Stimulated activated CD8-positive, alpha-beta memory T cell treated with anti-CD3 and anti-CD28 coated beads, Interleukin-4, amount 100 ng/mL, for 1 hour (primary cell): ENCODE measurements around the gene UBE4B.
"Not testable (repeated sequence)": the region's sequence is repeated elsewhere in the genome, so short reads cannot be mapped to it uniquely, and the experiment has no call there.

Experiments used
- DNase-seq, 2 donors: peaks; one replicate each; pipeline ENCODE4 v3.0.0-alpha.2; 2020; ENCODE audit warnings: low read depth in 2 of 2, low spot score in 1 of 2

Gene UBE4B

DNA sequence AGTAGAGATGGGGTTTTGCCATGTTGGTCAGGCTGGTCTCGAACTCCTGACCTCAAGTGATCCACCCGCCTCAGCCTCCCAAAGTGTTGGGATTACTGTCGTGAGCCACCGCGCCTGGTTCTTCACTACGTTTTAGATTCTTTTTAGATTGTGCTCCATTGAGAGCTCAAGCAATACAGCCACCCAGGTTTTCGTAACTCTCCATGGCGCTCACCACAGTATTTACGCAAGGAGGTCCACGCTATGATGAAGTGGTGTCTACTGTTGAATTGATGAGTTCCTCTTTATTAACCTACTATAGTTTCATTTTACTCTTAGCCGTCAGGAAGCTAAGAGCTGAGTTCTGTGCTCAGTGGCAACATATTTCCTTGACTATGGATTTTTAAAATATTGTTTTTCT lies 175.8 kb downstream of the UBE4B start:
- DNase-seq = no peak

DNA sequence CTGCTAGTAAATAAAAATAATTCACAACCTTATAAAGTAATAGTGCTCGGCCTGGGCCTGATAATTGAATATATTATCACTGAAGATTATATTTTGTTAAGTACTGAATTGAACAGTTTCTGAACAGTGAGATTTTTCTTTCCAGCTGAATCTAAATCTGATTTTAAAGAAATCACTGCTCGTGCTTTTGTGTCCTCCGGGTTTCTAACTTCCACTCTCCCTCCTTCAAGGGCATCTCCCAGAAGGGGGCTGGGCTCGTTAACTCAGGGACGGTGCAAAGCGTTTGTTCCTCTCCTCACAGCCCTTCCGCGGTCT lies 176.8 kb downstream of the UBE4B start:
- no peak for DNase-seq

DNA sequence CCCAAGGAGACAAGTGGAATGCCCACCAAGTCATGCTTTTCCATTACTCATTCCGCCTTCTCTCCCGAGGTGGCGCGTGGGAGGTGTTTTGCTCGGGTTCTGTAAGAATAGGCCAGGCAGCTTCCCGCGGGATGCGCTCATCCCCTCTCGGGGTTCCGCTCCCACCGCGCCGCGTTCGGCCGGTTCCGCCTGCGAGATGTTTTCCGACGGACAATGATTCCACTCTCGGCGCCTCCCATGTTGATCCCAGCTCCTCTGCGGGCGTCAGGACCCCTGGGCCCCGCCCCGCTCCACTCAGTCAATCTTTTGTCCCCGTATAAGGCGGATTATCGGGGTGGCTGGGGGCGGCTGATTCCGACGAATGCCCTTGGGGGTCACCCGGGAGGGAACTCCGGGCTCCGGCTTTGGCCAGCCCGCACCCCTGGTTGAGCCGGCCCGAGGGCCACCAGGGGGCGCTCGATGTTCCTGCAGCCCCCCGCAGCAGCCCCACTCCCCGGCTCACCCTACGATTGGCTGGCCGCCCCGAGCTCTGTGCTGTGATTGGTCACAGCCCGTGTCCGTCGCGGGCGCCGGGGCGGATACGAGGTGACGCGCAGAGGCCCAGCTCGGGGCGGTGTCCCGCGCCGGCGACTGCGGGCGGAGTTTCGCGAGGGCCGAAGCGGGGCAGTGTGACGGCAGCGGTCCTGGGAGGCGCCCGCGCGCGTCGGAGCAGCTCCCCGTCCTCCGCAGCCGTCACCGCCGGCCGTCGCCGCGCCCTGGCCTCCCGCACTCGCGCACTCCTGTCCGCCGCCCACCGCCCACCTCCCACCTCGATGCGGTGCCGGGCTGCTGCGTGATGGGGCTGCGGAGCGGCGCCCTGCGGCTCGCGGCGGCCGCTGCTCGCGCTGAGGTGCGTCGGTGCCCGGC lies 177.4 kb downstream of the UBE4B start, which contains the start of gene KIF1B:
Gene KIF1B, plus strand, starts transcription at position 666 of the 906 bp plus-strand sequence. CDS start 21,759 bp downstream, outside the sequence.
- peak; percentile 91 to 97 for DNase-seq

DNA sequence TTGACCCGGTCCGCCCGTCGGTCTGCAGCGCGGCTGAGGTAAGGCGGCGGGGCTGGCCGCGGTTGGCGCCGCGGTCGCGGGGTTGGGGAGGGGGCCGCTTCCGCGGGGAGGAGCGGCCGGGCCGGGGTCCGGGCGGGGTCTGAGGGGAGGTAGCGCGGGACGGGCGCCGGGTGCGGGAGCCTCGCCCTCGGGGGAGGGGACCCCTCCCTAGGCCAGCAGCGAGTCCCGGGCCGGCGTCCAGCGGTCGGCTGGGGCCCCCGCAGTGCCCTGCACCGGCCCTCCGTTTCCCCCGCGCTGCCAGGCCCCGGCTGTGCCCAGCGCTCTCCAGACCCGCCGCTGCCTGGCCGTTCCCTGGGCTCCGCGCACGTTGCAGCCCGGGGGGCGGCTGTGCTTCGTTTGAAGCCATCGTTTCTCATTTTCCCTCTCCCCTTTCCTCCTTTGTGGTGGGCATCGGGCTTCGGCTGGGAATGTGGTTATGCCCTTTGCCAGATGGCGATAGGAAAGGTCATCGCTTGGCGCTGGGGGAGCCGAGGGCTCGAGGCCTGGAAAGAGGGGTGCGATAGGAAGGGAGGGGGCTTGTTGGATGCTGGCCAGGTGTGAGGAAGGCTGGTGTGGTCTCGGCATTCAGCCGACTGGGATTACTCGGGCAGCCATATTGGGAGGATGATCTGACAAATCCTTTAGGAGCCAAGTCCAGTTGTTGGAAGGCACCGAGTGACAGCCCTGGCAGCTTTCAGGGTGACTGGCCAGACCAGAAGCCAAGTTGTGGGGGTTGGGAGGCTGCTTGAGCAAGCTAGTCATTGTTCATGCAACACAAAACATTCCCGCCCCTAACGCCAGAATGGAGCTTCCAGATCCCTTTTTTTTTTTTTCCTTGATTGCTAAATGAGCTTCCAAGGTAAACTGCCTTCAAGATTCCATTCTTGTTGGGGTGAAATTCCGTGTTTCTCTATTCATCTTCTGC lies 178.4 kb downstream of the UBE4B start:
- no peak for DNase-seq

DNA sequence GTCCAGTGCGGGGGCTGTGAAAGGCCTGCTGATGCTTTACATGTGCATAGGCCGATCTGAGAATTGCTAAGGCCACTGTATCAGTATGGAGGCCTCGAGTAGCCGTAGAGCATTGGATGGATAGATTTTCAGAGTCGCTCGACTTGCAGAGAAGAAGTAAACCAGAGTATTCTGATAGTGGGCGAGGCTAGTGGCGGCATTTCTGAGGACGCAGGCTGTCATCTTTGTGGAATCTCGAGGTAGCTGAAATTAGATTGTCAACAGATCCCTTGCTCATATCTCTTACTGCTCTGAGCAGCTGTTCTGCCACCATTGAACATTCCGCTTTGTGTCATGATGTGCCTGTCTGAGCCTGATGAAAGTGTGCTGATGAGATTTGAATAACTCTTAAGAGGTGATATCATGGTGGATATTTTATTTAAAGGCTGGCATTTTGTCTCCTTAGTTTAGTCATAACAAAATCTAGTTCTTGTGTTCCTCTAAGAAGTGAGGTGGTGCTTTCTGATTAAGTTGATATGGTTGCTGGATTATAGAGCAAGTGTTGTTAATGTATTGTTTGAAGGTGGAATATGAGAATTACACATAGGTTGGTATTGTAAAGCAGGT lies 179.2 kb downstream of the UBE4B start:
- DNase-seq = no peak

DNA sequence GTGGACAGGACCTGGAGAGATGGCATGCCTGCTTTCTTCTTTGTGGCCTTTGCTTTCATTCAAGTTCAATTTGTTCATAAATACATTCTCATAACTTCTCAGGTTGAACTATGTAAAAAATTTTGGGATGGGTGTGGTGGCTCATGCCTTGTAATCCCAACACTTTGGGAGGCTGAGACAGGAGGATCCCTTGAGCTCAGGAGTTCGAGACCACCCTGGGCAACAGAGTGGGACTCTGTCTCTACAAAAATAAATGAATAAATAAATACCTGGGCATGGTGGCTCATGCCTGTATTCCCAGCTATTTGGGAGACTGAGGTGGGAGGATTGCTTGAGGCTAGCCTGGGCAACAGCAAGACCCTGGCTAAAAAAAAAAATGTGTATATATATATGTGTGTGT lies 179.7 kb downstream of the UBE4B start:
- DNase-seq = no peak

DNA sequence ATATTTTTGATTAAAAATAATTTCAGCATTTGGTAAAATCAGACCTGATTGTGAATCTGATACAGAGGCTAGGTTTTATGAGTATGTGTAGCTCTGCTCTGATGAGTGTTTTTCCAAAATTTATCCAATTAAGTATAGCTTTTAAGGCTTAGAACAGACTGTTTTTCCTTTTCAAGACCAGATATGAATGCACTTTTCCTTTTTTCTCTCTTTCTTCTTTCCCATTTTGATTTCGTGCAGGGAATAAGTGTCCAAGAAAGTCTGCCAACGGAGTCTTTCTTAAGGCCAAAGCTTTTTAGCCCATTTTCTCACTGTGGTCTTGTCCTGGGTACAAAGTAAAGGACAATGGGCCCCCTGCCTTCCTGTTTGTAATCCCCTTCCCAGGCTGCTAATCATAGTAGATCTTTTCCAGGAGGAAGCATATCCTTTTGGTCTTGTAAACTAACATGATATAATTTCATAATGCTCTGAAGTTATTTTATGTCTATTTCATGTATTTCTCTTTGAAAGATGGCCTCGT lies 180.5 kb downstream of the UBE4B start:
- no peak for DNase-seq

DNA sequence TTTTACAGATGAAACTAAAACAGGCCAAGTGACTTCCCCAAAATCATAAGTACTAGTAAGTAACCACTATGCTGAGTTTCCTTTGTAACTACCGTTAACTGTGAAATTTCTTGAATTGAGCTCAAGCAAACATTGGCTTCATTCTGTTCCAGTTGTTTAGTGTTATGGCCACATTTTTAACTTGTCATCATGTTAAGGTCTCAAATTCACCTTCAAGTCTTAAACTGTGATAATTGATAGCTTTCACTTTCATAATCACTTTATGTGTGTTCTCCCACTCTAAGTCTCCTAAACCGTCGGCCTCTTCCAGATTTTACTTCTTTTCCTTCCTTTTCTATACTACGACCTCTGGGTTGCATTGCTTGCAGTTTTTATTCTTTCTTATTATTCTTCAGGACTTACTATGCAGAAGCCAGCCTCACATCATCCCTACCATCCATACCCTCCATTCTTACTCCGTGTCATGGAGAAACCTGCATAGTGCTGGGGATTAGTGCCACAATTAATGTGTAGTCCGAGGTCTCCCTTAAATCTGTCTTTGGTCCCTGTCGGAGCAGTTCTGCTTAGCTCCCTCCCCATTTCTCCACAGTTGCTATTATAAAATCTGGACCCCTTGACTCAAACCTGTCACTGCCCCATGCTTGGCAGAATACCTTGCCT lies 183.5 kb downstream of the UBE4B start:
- DNase-seq = no peak

DNA sequence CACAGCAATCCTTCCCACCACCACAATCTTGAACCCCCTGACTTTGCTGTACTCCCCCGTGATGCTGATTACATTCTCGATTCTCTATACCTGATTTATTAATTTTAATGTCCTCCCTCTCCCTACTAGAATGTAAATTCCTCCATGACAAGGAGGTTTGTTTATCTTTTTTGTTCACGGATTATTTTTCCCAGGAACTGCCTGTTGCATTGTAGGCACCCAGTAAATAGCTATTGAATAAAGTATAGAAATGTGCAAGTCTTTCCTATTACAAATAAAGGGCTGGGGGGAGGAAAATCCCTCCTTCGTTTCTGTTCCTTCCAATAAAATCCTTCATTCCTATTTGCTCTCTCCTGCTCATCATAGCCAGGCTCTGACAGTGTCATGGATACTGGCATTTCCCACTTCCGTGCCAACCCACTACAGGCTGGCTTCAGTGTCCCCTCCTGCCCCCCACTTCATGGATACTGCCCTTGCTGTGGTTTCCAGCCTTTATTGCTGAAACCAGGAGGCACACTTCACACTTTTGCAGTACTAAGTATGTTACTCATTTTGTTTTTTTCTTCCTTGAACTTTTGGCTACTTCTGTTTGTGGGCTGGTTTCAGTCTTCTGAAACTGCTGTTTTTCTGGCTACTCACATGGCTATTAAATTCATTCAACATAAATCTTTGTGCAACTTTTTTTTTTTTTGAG lies 185.1 kb downstream of the UBE4B start:
- DNase-seq = no peak

DNA sequence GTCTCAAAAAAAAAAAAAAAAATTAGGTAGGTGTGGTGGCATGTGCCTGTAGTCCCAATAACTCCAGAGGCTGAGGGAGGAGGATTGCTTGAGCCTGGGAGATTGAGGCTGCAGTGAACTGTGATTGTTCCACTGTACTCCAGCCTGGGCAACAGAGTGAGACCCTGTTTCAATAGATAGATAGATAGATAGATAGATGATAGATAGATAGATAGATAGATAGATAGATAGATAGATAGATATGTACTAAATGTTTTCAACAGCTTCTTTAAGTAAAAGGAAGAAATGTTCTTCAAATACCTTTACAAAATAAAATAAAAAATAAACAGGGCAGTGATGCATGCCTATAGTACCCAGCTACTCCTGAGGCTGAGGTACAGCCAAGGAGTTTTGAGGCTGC lies 187.4 kb downstream of the UBE4B start:
- no peak for DNase-seq

DNA sequence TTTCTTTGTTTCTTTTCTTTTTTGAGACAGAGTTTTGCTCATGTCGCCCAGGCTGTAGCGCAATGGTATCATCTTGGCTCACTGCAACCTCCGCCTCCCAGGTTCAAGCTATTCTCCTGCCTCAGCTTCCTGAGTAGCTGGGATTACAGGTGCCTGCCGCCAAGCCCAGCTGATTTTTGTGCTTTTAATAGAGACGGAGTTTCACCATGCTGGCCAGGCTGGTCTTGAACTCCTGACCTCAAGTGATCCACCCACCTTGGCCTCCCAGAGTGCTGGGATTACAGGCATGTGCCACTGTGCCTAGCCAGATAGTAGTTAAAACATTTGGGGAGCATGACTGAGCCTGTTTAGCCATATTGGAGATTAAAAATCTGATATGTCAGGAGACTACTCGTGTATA lies 187.9 kb downstream of the UBE4B start:
- not testable (repeated sequence) for DNase-seq

DNA sequence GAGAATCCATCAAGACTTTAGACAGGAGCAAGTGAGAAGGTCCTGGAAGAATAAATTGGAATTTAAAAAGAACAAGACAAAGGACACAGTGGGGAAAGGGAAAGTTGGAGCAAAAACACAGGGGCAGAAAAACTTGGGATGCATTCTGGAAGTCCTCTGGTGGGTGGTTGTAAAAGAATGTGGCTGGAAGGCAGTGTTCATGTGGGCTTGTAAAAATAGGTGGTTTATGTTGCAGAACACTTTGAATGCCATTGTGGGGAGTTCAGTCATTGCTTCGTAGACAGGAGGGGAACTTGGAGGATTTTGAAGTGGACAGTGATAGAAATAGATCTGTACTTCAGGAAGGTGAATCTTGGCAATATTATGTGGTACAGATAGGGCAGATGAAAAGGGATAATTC lies 192.8 kb downstream of the UBE4B start:
- no peak for DNase-seq

DNA sequence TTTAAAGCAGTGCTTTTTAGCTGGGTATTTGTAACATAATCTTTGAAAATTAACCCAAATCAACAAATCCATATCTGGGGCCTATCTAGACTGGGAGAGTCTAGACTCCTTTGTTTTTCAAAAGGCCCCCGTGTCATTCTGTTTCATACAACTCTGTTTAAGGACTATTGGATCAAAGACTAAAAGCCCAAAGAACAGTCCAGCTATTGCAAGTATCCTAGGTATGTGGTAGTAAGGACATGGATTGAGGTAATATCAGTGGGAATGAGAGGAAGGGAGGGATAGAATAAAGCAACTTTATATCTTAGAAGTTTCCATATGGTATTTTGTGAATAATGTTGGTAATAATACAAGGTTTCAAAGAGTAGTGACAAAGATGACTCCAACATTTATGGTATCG lies 195.8 kb downstream of the UBE4B start:
- DNase-seq = no peak

DNA sequence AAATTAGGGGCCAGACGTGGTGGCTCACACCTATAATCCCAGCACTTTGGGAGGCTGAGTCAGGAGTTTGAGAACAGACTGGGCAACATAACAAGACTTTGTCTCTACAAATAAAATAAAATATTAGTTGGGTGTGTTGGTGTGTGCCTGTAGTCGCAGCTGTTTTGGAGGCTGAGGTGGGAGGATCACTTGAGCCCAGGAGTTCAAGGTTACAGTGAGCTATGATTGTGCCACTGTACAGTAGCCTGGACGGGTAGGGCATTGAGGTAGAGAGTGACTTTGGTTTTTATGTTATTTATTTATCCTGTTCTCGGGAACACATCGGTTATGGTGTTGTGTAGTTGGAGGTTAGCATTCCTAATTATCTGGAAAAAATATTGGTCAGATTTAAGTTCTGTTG lies 197.1 kb downstream of the UBE4B start:
- no peak for DNase-seq
